Pancreas (tissue), 10 donors: ENCODE results near the gene PCCA. TPM values are rescaled to one million over a fixed set of nuclear protein-coding genes. Genes with fewer than 3 reads are reported as not detected.
"Not testable (repeated sequence)": the region's sequence is repeated elsewhere in the genome, so short reads cannot be mapped to it uniquely, and the experiment has no call there.

ENCODE experiments used
- ATAC-seq, 4 donors: fragments of 200-7000 bp; cut with Tn5 transposase; one replicate each; pipeline versions ENCODE4 v1.8.0 to v1.9.1; 2020; ENCODE audit warnings: mild to moderate bottlenecking in 4 of 4, moderate library complexity in 4 of 4
- DNase-seq, 6 donors: peaks; one replicate each; pipeline ENCODE4 v3.0.0-alpha.2; 2020
- FAIRE-seq: peaks from 2 replicates; lab custom pipeline; 2012; peaks lifted over from hg19 to GRCh38; lab: Jason Lieb, UNC
- H3K27ac ChIP-seq, 4 donors: fragments of 200-600 bp; sonication (generic); 1 replicate in 3 of 4; 2 replicates in 1 of 4; pipeline versions ENCODE4 v1.5.0 to v1.8.0; 2020
- H3K27me3 ChIP-seq, 4 donors: fragments of 200-600 bp; one replicate each; pipeline ENCODE4 v1.8.0; 2021
- H3K36me3 ChIP-seq, 3 donors: fragments of 200-600 bp; sonication (generic) in 1 of 3; one replicate each; pipeline versions ENCODE4 v1.5.0 to v1.8.0; 2020 to 2021
- H3K4me1 ChIP-seq, 3 donors: fragments of 200-600 bp; one replicate each; pipeline ENCODE4 v1.8.0; 2021
- H3K4me3 ChIP-seq, 4 donors: fragments of 200-600 bp; sonication (generic) in 2 of 4; one replicate each; pipeline versions ENCODE4 v1.5.0 to v1.8.0; 2020 to 2021
- H3K9me3 ChIP-seq, 4 donors: fragments of 200-600 bp; one replicate each; pipeline ENCODE4 v1.8.0; 2021
- CTCF ChIP-seq, 4 donors: fragments of 200-600 bp; sonication (generic) in 3 of 4; IDR thresholded peaks; one replicate each; pipeline versions ENCODE4 v1.5.0 to v1.8.0; 2021; ENCODE audit warnings: antibody characterized with exemption in 4 of 4
- WGBS, 2 donors: extraction: QIAGEN DNeasy Blood & Tissue Kit; methylation state at CpG; one replicate each; pipeline ENCODE4 v1.1.7; 2013; 5-methylcytosine and 5-hydroxymethylcytosine counted together
- intact Hi-C, 3 donors: fragments of 100-400 bp; cut with DNase I; formaldehyde crosslinking; loops; one replicate each; pipeline versions ENCODE4 v1.11.1 to v1.14.2; 2022
- polyA plus RNA-seq, 2 donors: library from polyadenylated mRNA; stranded (reverse); fragments of 200-250 nt; gene quantifications; one replicate each; pipeline ENCODE4 v1.2.3, GENCODE V29; 2013
- total RNA-seq, 6 donors: library from RNA; stranded (reverse); fragmentation: NEBNext Ultra II Directional in 4 of 6; extraction: Animal tissue kit (Norgen Biotek cat#: 25700) in 4 of 6; gene quantifications; one replicate each; pipeline versions ENCODE4 v1.2.1 to v1.2.4, GENCODE V29; 2021 to 2023
- donor health status: healthy with polysubstance abuse.
- donor health status: DM: no; HTN: no; CAD: no; lungs with moderate emphysema.
- donor health status: DM: no; HTN: no; CAD: no.
- donor health status: control.
- donor health status: control.
- donor health status: Bipolar disorder and iron deficiency.
- donor health status: DM: yes; HTN: yes; CAD: no.
- donor health status: DM: no; HTN: no; CAD: no.
- donor health status: DM: no; HTN: no; CAD: no.
- donor health status: DM: yes; HTN: yes; CAD: no.

The PCCA gene
- total and polyA plus RNA-seq, 8 donors, result 14.2 to 32.1 (median 24.1) TPM

GRCh38 chr13:100173203-100173602 lies 84.3 kb downstream of the PCCA start:
- Histone ChIP-seq H3K27ac (no peak overlapping the region), H3K4me1 (peaks cover 10 to 14% (median 12%) of the 10 kb centered on the region in 3 donors), H3K4me3 (no peak overlapping the region), H3K36me3 (no peaks in the 10 kb centered on the region), H3K27me3 (no peaks in the 10 kb centered on the region), H3K9me3 (no peaks in the 10 kb centered on the region)
- TF ChIP-seq CTCF (IDR thresholded peaks at IDR 0.05), result no peak
- FAIRE-seq, result no peak
- no peak for ATAC-seq
- DNase-seq, result no peak
- intact Hi-C loops, result no loop called here
- 95 to 97% methylated on average over 5 of the region's 5 CpGs for WGBS, 2 donors

- ATAC-seq, H3K27ac ChIP-seq, H3K27me3 ChIP-seq, H3K9me3 ChIP-seq, H3K36me3 ChIP-seq, intact Hi-C loops, DNase-seq, H3K4me3 ChIP-seq, FAIRE-seq: not testable (repeated sequence)
- 98 to 100% methylated on average over 4 of the region's 4 CpGs for WGBS, 2 donors
- peaks cover 10 to 14% (median 12%) of the 10 kb centered on the region in 3 donors for H3K4me1 ChIP-seq
Measured at GRCh38 chr13:100174455-100174854, 85.6 kb downstream of the PCCA start.

DNA sequence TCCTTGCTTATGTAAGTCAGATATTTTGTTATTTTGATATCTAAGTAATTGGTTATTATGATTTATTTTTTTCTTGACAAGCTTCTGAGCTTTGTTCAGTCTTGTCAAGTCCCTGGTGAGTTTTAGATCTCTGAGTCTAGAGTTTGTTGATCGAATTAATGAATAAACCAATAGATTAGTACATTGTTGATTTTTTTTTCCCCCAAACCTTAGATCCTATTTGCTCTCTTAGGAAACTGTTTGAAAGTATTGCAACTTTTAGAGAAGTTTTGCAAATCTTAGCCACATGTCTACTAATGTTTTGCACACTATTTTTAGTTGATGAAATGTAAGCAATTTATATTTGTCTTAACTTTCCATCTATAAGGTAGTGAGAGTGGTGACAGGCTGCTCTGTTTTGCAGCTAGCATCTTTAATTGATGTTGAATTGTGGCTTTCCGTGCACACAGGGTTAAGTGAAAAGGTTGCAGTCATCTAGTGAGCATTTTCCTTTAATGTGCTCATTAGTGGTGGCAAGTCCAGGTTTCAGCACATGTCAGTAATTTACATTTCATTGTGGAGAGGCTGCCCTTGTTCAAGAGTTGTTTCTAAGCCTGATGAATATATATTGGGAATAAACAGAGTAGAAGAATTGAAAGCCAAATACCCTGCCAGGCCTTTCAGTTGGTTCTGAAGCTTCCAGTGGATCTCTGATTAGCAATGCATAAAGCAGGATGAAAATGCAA lies 86.3 kb downstream of the PCCA start:
- 86 to 91% methylated on average over 2 of the region's 2 CpGs for WGBS, 2 donors
- ATAC-seq, result no peak

GRCh38 chr13:100175803-100176182 lies 86.9 kb downstream of the PCCA start:
- H3K27ac ChIP-seq, result no peak overlapping the region
- DNase-seq, result no peak
- FAIRE-seq, result no peak
- intact Hi-C loops, result no loop called here
- TF ChIP-seq CTCF (IDR thresholded peaks at IDR 0.05), result no peak
- H3K9me3 ChIP-seq, result no peaks in the 10 kb centered on the region
- H3K4me3 ChIP-seq, result no peak overlapping the region
- WGBS, 2 donors, result 89 to 90% methylated on average over 5 of the region's 5 CpGs
- peaks cover 10 to 14% (median 12%) of the 10 kb centered on the region in 3 donors for H3K4me1 ChIP-seq
- ATAC-seq, result no peak
- no peaks in the 10 kb centered on the region for H3K27me3 ChIP-seq
- H3K36me3 ChIP-seq, result no peaks in the 10 kb centered on the region

More for the DNA sequence above, 86.3 kb downstream of the PCCA start:
- FAIRE-seq, result no peak
- H3K4me1 ChIP-seq, result peaks cover 10 to 14% (median 12%) of the 10 kb centered on the region in 3 donors
- H3K9me3 ChIP-seq, result no peaks in the 10 kb centered on the region
- no peaks in the 10 kb centered on the region for H3K27me3 ChIP-seq
- no peaks in the 10 kb centered on the region for H3K36me3 ChIP-seq
- no peak for TF ChIP-seq CTCF (IDR thresholded peaks at IDR 0.05)
- no peak overlapping the region for H3K27ac ChIP-seq
- intact Hi-C loops, result no loop called here
- H3K4me3 ChIP-seq, result no peak overlapping the region
- DNase-seq, result no peak

DNA sequence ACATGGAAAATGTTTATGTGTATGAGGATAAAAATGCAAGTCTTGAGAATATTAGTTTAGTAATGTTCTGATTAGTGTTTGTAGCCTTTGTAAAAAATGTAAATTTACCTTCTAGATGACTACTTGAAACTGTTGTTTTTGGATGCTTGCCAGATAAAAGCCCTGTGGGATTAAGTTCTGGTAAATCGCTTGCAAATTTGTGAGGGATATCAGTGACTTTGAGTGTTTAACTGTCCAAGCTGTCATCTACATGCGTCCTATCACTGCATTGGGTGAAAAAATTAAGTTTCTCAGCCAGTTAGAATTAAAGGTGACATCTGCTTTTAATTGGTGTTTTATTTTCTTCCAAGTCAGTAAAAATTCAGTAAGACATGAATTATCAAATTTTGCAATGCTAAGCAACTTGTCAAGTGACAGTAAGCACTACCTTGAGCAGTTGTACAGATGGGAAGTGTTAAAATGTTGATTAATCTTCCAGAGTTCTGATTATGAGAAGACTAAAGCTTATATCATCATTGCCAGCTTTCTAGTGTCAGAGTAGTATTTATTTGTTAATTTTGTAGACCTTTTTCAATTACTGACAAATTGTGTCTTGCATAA lies 88.0 kb downstream of the PCCA start:
- 19 to 20% methylated on average over 2 of the region's 2 CpGs for WGBS, 2 donors
- H3K27me3 ChIP-seq, result no peaks in the 10 kb centered on the region
- H3K4me3 ChIP-seq, result no peak overlapping the region
- intact Hi-C loops, result no loop called here
- no peaks in the 10 kb centered on the region for H3K9me3 ChIP-seq
- FAIRE-seq (no peak), DNase-seq (no peak), ATAC-seq (peak in 3 of 4 donors; percentile 23 to 47 (median 42))
- peaks cover 10 to 14% (median 12%) of the 10 kb centered on the region in 3 donors for H3K4me1 ChIP-seq
- no peaks in the 10 kb centered on the region for H3K36me3 ChIP-seq
- no peak overlapping the region for H3K27ac ChIP-seq
- no peak for TF ChIP-seq CTCF (IDR thresholded peaks at IDR 0.05)
